Heart right ventricle (tissue), 16 donors: ENCODE measurements around the gene PHYKPL. TPM values are rescaled to one million over a fixed set of nuclear protein-coding genes. Genes with fewer than 3 reads are reported as not detected.

Experiments
- ATAC-seq, 8 donors: fragments of 200-7000 bp; cut with Tn5 transposase; one replicate each; pipeline ENCODE4 v1.9.1; 2020; ENCODE audit warnings: mild to moderate bottlenecking in 8 of 8, moderate library complexity in 8 of 8, moderate number of reproducible peaks in 1 of 8
- DNase-seq, 2 donors: peaks; one replicate each; pipeline ENCODE4 v3.0.0-alpha.2; 2020
- H3K27ac ChIP-seq, 10 donors: fragments of 200-600 bp; sonication (generic) in 2 of 10; one replicate each; pipeline versions ENCODE4 v1.5.0 to v1.8.0; 2020 to 2022; ENCODE audit warnings: mild to moderate bottlenecking in 3 of 10
- H3K27me3 ChIP-seq, 7 donors: fragments of 200-600 bp; one replicate each; pipeline ENCODE4 v1.8.0; 2021 to 2022; ENCODE audit warnings: mild to moderate bottlenecking in 2 of 7
- H3K36me3 ChIP-seq, 9 donors: fragments of 200-600 bp; sonication (generic) in 1 of 9; one replicate each; pipeline versions ENCODE4 v1.5.0 to v1.8.0; 2020 to 2022; ENCODE audit warnings: mild to moderate bottlenecking in 2 of 9
- H3K4me1 ChIP-seq, 9 donors: fragments of 200-600 bp; sonication (generic) in 1 of 9; one replicate each; pipeline versions ENCODE4 v1.5.0 to v1.8.0; 2020 to 2022; ENCODE audit warnings: mild to moderate bottlenecking in 4 of 9
- H3K4me3 ChIP-seq, 10 donors: fragments of 200-600 bp; sonication (generic) in 2 of 10; one replicate each; pipeline versions ENCODE4 v1.5.0 to v1.8.0; 2020 to 2022; ENCODE audit warnings: mild to moderate bottlenecking in 7 of 10, moderate library complexity in 2 of 10
- H3K9me3 ChIP-seq, 11 donors: fragments of 200-600 bp in 10 of 11; sonication (generic) in 2 of 11; one replicate each; pipeline versions ENCODE4 v1.5.0 to v1.8.0; 2013 to 2022; ENCODE audit warnings: mild to moderate bottlenecking in 2 of 11, control low read depth in 1 of 11, moderate library complexity in 1 of 11
- WGBS, 2 donors: extraction: QIAGEN DNeasy Blood & Tissue Kit; methylation state at CpG; one replicate each; pipeline ENCODE4 v1.1.7; 2013; ENCODE audit warnings: inconsistent platforms in 1 of 2; 5-methylcytosine and 5-hydroxymethylcytosine counted together
- intact Hi-C, 10 donors: fragments of 100-400 bp; cut with DNase I; formaldehyde crosslinking; loops; one replicate each; pipeline versions ENCODE4 v1.11.1 to v1.14.2; 2022
- polyA plus RNA-seq, 2 donors: library from polyadenylated mRNA; stranded (reverse); fragments of 200-250 nt; gene quantifications; one replicate each; pipeline ENCODE4 v1.2.3, GENCODE V29; 2013
- total RNA-seq, 10 donors: library from RNA; stranded (reverse); fragmentation: NEBNext Ultra II Directional in 3 of 10; extraction: Animal tissue kit (Norgen Biotek cat#: 25700) in 3 of 10; gene quantifications; one replicate each; pipeline versions ENCODE4 v1.2.1 to v1.2.4, GENCODE V29; 2021 to 2023
- TF ChIP-seq, protein P1 (sequence below), 9 donors: fragments of 200-600 bp; sonication (generic) in 2 of 9; IDR thresholded peaks; one replicate each; pipeline versions ENCODE4 v1.5.0 to v1.8.0; 2021 to 2022; ENCODE audit warnings: antibody characterized with exemption in 9 of 9, mild to moderate bottlenecking in 5 of 9, moderate library complexity in 1 of 9
- donor health status: Arrhythmogenic right ventricular cardiomyopathy.
- donor health status: ischemic (EF 13 %, LVEDD 7.1; RV severe dilation, severe dysfunction).
- donor health status: healthy with polysubstance abuse.
- donor health status: DM: no; HTN: yes; CAD: no.
- donor health status: DM: no; HTN: no; CAD: no.
- donor health status: ischemic (EF 25% LVEDD 6.9; RV normal size, moderate dysfunction).
- donor health status: ischemic (EF 25% LVEDD 5.7; RV mildly dilated, moderate dysfunction).
- donor health status: healthy.
- donor health status: DM: yes; HTN: yes; CAD: no.
- donor health status: Ischemic cardiomyopathy.
- donor health status: ischemic (EF 35%, LVEDD 5.7; RV mildly dilated, moderate dysfunction).
- donor health status: nonischemic (EF 11% LVEDD 7.7; RV severe dilation, severe dysfunction).
- donor health status: DM: yes; HTN: yes; CAD: no.
- donor health status: PGD.
- donor health status: ischemic (EF 29% LVEDD 5.4; RV normal size, mild dysfunction).
- donor health status: nonischemic (EF 23%, LVEDD 6.1; RV moderate dilation, normal function).

PHYKPL gene
- total and polyA plus RNA-seq, 12 donors, result 24.8 to 59.8 (median 37.3) TPM

DNA sequence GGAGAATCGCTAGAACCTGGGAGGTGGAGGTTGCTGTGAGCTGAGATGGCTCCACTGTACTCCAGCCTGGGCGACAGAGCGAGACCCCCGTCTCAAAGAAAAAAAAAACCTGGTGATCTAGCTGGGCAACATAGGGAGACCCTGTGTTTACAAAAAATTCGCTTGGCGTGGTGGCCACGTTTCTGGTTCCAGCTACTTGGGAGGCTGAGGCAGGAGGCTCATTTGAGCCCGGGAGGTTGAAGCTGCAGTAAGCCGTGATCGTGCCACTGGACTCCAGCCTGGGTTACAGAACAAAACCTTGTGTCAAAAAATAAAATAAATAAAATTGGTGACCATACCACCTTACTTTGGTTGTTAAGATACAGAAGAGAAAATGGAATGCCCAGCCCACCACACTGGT lies 30.1 kb downstream of the PHYKPL start:
- no peak overlapping the region for H3K4me3 ChIP-seq
- no peaks in the 10 kb centered on the region for H3K27me3 ChIP-seq
- peaks cover 0 to 21% (median 8%) of the 10 kb centered on the region in 9 donors for H3K36me3 ChIP-seq
- peaks cover 11 to 31% (median 24%) of the 10 kb centered on the region in 9 donors for H3K4me1 ChIP-seq
- TF ChIP-seq, protein P1, sequence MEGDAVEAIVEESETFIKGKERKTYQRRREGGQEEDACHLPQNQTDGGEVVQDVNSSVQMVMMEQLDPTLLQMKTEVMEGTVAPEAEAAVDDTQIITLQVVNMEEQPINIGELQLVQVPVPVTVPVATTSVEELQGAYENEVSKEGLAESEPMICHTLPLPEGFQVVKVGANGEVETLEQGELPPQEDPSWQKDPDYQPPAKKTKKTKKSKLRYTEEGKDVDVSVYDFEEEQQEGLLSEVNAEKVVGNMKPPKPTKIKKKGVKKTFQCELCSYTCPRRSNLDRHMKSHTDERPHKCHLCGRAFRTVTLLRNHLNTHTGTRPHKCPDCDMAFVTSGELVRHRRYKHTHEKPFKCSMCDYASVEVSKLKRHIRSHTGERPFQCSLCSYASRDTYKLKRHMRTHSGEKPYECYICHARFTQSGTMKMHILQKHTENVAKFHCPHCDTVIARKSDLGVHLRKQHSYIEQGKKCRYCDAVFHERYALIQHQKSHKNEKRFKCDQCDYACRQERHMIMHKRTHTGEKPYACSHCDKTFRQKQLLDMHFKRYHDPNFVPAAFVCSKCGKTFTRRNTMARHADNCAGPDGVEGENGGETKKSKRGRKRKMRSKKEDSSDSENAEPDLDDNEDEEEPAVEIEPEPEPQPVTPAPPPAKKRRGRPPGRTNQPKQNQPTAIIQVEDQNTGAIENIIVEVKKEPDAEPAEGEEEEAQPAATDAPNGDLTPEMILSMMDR (IDR thresholded peaks at IDR 0.05), result no peak
- no peak for ATAC-seq
- no peak overlapping the region for H3K27ac ChIP-seq
- DNase-seq, result no peak
- intact Hi-C loops, result no loop called here
- no peaks in the 10 kb centered on the region for H3K9me3 ChIP-seq
- 96 to 98% methylated on average over 10 of the region's 10 CpGs for WGBS, 2 donors

DNA sequence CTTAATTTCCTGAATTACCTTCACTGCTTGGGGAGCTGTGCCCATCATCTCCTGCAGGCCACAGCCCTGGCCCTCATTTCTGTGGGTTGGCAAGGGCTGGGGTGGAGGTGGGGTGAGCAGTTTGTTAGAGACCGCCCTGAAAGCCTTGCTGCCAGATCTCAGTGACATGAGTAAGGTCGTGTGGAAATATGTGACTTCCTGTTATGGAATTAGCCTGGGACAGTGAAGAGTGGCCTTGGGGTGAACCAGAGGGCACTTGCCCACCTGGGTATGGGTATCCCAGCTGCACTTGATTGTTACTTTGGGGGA lies 30.7 kb downstream of the PHYKPL start:
- Histone ChIP-seq H3K36me3 (peaks cover 0 to 14% (median 2%) of the 10 kb centered on the region in 9 donors), H3K4me1 (peaks cover 8 to 25% (median 18%) of the 10 kb centered on the region in 9 donors), H3K27me3 (no peaks in the 10 kb centered on the region), H3K4me3 (no peak overlapping the region), H3K9me3 (no peaks in the 10 kb centered on the region), H3K27ac (no peak overlapping the region)
- DNase-seq (no peak), ATAC-seq (no peak)
- WGBS, 2 donors, result 34 to 40% methylated on average over 2 of the region's 2 CpGs
- TF ChIP-seq, protein P1 (IDR thresholded peaks at IDR 0.05), result no peak
- intact Hi-C loops, result no loop called here

DNA sequence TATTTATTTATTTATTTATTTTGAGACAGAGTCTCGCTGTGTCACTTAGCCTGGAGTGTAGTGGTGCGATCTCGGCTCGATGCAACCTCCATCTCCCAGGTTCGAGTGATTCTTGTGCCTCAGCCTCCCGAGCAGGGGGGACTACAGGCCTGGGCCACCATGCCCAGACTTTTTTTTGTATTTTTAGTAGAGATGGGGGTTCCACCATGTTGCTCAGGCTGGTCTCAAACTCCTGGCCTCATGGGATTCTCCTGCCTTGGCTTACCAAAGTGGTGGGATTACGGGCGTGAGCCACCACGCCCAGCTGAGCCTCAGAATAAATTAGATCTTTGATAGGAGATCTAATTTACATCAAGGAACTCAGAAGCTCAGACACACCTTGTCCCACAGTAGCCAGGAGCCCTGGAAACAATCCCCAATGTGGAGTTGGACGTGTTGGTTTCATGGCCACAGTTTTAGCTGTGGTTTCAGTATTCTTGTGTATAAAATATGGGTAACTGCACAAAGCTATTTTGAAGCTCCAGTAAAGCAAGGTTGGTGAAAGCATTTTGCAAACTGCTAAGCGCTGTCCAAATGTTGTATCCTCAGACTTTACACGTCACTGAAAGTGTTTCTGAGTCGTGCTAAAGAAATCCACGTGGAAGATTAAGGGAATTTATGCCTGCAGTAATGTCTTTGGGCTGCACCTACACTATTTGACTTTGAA lies 31.2 kb downstream of the PHYKPL start:
- DNase-seq (no peak), ATAC-seq (no peak)
- peaks cover 0 to 9% (median 0%) of the 10 kb centered on the region in 9 donors for H3K36me3 ChIP-seq
- H3K27me3 ChIP-seq, result no peaks in the 10 kb centered on the region
- 90% methylated on average over 14 of the region's 14 CpGs for WGBS, 2 donors
- intact Hi-C loops, result no loop called here
- H3K27ac ChIP-seq, result no peak overlapping the region
- no peak overlapping the region for H3K4me3 ChIP-seq
- TF ChIP-seq, protein P1 (IDR thresholded peaks at IDR 0.05), result no peak
- H3K9me3 ChIP-seq, result no peaks in the 10 kb centered on the region
- H3K4me1 ChIP-seq, result peaks cover 3 to 19% (median 13%) of the 10 kb centered on the region in 9 donors

DNA sequence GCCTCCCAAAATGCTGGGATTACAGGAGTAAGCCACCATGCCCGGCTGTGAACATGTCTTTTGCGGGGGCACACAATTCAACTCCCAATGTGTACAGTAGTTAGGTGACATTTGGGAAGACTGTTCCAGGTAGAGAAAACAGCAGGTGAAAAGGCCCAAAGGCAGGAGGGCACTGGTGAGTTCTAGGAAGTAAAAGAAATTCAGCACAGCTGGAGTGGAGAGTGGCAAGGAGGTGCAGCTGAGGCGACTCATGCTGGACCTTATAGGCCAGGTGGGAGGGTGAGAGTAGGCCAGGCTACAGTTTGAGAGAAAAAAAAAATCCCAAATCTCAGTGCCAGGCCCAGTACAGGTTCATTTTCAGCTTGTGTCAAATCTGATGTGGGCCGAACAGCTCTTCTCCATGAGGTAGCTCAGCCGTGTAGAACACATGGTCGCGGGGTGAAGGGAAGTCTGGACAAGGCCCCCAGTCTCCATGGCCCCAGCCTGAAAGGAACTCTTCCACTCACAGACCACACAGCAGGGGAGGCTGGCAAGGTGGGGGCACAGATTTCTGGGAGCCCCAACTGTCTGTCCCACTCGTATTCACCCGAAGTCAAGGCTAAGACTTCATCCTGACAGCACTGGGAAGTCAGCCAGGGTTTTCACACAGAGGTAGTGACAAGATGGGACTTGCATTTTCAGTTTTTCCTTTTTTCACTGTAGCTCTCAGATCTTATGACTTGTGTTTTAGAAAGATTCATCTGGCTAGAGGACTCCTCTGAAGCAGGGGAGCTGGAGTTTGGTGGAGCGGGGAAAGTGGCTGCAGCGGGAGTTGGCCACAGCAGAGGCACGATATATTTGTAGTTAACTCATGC lies 32.8 kb downstream of the PHYKPL start:
- Histone ChIP-seq H3K4me3 (no peak overlapping the region), H3K4me1 (peaks cover 0 to 9% (median 3%) of the 10 kb centered on the region in 9 donors), H3K27me3 (peaks cover 0 to 5% (median 0%) of the 10 kb centered on the region in 7 donors), H3K9me3 (no peaks in the 10 kb centered on the region), H3K36me3 (no peaks in the 10 kb centered on the region), H3K27ac (no peak overlapping the region)
- DNase-seq (no peak), ATAC-seq (no peak)
- 82% methylated on average over 12 of the region's 12 CpGs for WGBS, 2 donors
- TF ChIP-seq, protein P1 (IDR thresholded peaks at IDR 0.05), result no peak
- intact Hi-C loops, result no loop called here
